WTC11 (cell line): ENCODE results near the gene TBL1Y. TPM values are rescaled to one million over a fixed set of nuclear protein-coding genes. Genes with fewer than 3 reads are reported as not detected.

ENCODE experiments used
- ATAC-seq: fragments of 200-7000 bp; cut with Tn5 transposase; 2 replicates; pipeline ENCODE4 v1.10.0; 2021; ENCODE audit warnings: mild to moderate bottlenecking, moderate library complexity
- CTCF ChIA-PET: fragments of 300-600 bp; sonication (Branson Sonifier 250); formaldehyde crosslinking; loops from one replicate; lab custom pipeline; 2021; ENCODE audit warnings: antibody characterized with exemption; lab: Charles Lee
- POLR2A ChIA-PET: fragments of 350-600 bp; sonication (Branson Sonifier 250); formaldehyde crosslinking; loops from one replicate; lab custom pipeline; 2021; ENCODE audit warnings: antibody characterized with exemption; lab: Charles Lee
- DNase-seq: peaks from one replicate; pipeline ENCODE4 v3.0.0; 2021; ENCODE audit warnings: low spot score
- H3K27ac Mint-ChIP-seq: 2 replicates; pipeline ENCODE4 v1.8.0; 2021; ENCODE audit warnings: mixed read lengths
- H3K27me3 Mint-ChIP-seq: 2 replicates; pipeline ENCODE4 v1.8.0; 2021; ENCODE audit warnings: low read depth, mild to moderate bottlenecking, moderate library complexity, mixed read lengths
- H3K36me3 Mint-ChIP-seq: 2 replicates; pipeline ENCODE4 v1.8.0; 2021; ENCODE audit warnings: mixed read lengths
- H3K4me1 Mint-ChIP-seq: 2 replicates; pipeline ENCODE4 v1.8.0; 2022; ENCODE audit warnings: mixed read lengths
- H3K4me3 Mint-ChIP-seq: 2 replicates; pipeline ENCODE4 v1.8.0; 2021; ENCODE audit warnings: mild to moderate bottlenecking, moderate library complexity, mixed read lengths
- H3K9me3 Mint-ChIP-seq: 2 replicates; pipeline ENCODE4 v1.8.0; 2021; ENCODE audit warnings: mixed read lengths
- ATF1 ChIP-seq: sonication (generic); formaldehyde crosslinking; IDR thresholded peaks from 2 replicates; pipeline ENCODE4 v1.8.1; 2023; ENCODE audit warnings: mild to moderate bottlenecking, moderate library complexity, missing genetic modification reagents
- CREB1 ChIP-seq: sonication (generic); formaldehyde crosslinking; IDR thresholded peaks from 2 replicates; pipeline ENCODE4 v1.8.0; 2023; ENCODE audit warnings: mild to moderate bottlenecking, missing genetic modification reagents
- CREM ChIP-seq: sonication (generic); formaldehyde crosslinking; IDR thresholded peaks from 2 replicates; pipeline ENCODE4 v1.8.1; 2022; ENCODE audit warnings: mild to moderate bottlenecking, missing genetic modification reagents, moderate library complexity
- ESRRA ChIP-seq: sonication (generic); formaldehyde crosslinking; IDR thresholded peaks from 2 replicates; pipeline ENCODE4 v1.8.1; 2022; ENCODE audit warnings: mild to moderate bottlenecking, missing genetic modification reagents, borderline replicate concordance
- FOXJ3 ChIP-seq: sonication (generic); formaldehyde crosslinking; IDR thresholded peaks from 2 replicates; pipeline ENCODE4 v1.9.0; 2021; ENCODE audit warnings: missing genetic modification reagents, mild to moderate bottlenecking, borderline replicate concordance
- FOXP1 ChIP-seq: sonication (generic); formaldehyde crosslinking; IDR thresholded peaks from 2 replicates; pipeline ENCODE4 v1.8.0; 2022; ENCODE audit warnings: missing genetic modification reagents, mild to moderate bottlenecking, moderate library complexity, borderline replicate concordance
- GABPB1 ChIP-seq: sonication (generic); formaldehyde crosslinking; IDR thresholded peaks from 2 replicates; pipeline ENCODE4 v1.8.1; 2023; ENCODE audit warnings: mild to moderate bottlenecking, missing genetic modification reagents
- GTF2I ChIP-seq: fragments of 250-450 bp; sonication (Bioruptor Pico); conservative IDR thresholded peaks from 2 replicates; pipeline ENCODE4 v1.4.0; 2021; ENCODE audit warnings: mild to moderate bottlenecking
- JAZF1 ChIP-seq: fragments of 250-450 bp; sonication (Bioruptor Pico); IDR thresholded peaks from 2 replicates; pipeline ENCODE4 v1.9.0; 2021; ENCODE audit warnings: moderate library complexity, mild to moderate bottlenecking, inconsistent platforms
- NFYB ChIP-seq: sonication (generic); formaldehyde crosslinking; conservative IDR thresholded peaks from 2 replicates; pipeline ENCODE4 v1.8.0; 2022; ENCODE audit warnings: low read depth, missing genetic modification reagents
- NR1H2 ChIP-seq: sonication (generic); formaldehyde crosslinking; IDR thresholded peaks from 2 replicates; pipeline ENCODE4 v1.9.0; 2021; ENCODE audit warnings: mild to moderate bottlenecking, moderate library complexity, missing genetic modification reagents
- NR2C2 ChIP-seq: sonication (generic); formaldehyde crosslinking; IDR thresholded peaks from 2 replicates; pipeline ENCODE4 v1.8.0; 2022; ENCODE audit warnings: mild to moderate bottlenecking, missing genetic modification reagents
- OVOL2 ChIP-seq: fragments of 250-450 bp; sonication (Bioruptor Pico); IDR thresholded peaks from 2 replicates; pipeline ENCODE4 v1.9.0; 2021; ENCODE audit warnings: mild to moderate bottlenecking, borderline replicate concordance
- RELA ChIP-seq: sonication (generic); formaldehyde crosslinking; IDR thresholded peaks from 2 replicates; pipeline ENCODE4 v1.8.1; 2022; ENCODE audit warnings: missing genetic modification reagents, mild to moderate bottlenecking, borderline replicate concordance
- RORB ChIP-seq: fragments of 250-450 bp; sonication (Bioruptor Pico); IDR thresholded peaks from 2 replicates; pipeline ENCODE4 v1.9.0; 2021; ENCODE audit warnings: mild to moderate bottlenecking
- SOX15 ChIP-seq: fragments of 250-450 bp; sonication (Bioruptor Pico); IDR thresholded peaks from 2 replicates; pipeline ENCODE4 v1.9.0; 2021; ENCODE audit warnings: mild to moderate bottlenecking
- SP1 ChIP-seq: sonication (generic); formaldehyde crosslinking; conservative IDR thresholded peaks from 2 replicates; pipeline ENCODE4 v1.8.1; 2022; ENCODE audit warnings: missing genetic modification reagents
- ZNF138 ChIP-seq: sonication (generic); formaldehyde crosslinking; conservative IDR thresholded peaks from 2 replicates; pipeline ENCODE4 v1.8.1; 2022; ENCODE audit warnings: mild to moderate bottlenecking, moderate library complexity, missing genetic modification reagents
- ZNF416 ChIP-seq: fragments of 250-450 bp; sonication (Bioruptor Pico); IDR thresholded peaks from 2 replicates; pipeline ENCODE4 v1.9.0; 2021; ENCODE audit warnings: mild to moderate bottlenecking, inconsistent platforms
- ZNF671 ChIP-seq: fragments of 250-450 bp; sonication (Bioruptor Pico); IDR thresholded peaks from 2 replicates; pipeline ENCODE4 v1.8.0; 2021; ENCODE audit warnings: mild to moderate bottlenecking
- total RNA-seq: library from RNA; stranded (reverse); gene quantifications from 3 replicates; pipeline ENCODE4 v1.2.3, GENCODE V29; 2021
- TF ChIP-seq, protein P1 (sequence below): sonication (generic); formaldehyde crosslinking; IDR thresholded peaks from 2 replicates; pipeline ENCODE4 v1.8.0; 2023; ENCODE audit warnings: missing genetic modification reagents, mild to moderate bottlenecking, borderline replicate concordance
- TF ChIP-seq, protein P2 (sequence below): sonication (generic); formaldehyde crosslinking; IDR thresholded peaks from 2 replicates; pipeline ENCODE4 v1.8.1; 2023; ENCODE audit warnings: mild to moderate bottlenecking, missing genetic modification reagents
- TF ChIP-seq, protein P3 (sequence below): sonication (generic); formaldehyde crosslinking; IDR thresholded peaks from 2 replicates; pipeline ENCODE4 v1.8.1; 2023; ENCODE audit warnings: mild to moderate bottlenecking, missing genetic modification reagents, borderline replicate concordance
- TF ChIP-seq, protein P4 (sequence below): sonication (generic); formaldehyde crosslinking; IDR thresholded peaks from 2 replicates; pipeline ENCODE4 v1.8.1; 2022; ENCODE audit warnings: mild to moderate bottlenecking, moderate library complexity, missing genetic modification reagents
- TF ChIP-seq, protein P5 (sequence below): sonication (generic); formaldehyde crosslinking; IDR thresholded peaks from 2 replicates; pipeline ENCODE4 v1.8.1; 2023; ENCODE audit warnings: mild to moderate bottlenecking, missing genetic modification reagents
- TF ChIP-seq, protein P6 (sequence below): sonication (generic); formaldehyde crosslinking; IDR thresholded peaks from 2 replicates; pipeline ENCODE4 v1.8.1; 2023; ENCODE audit warnings: mild to moderate bottlenecking, missing genetic modification reagents, moderate library complexity

TBL1Y gene
- total RNA-seq, 1 experiment from 2014 or later = not detected

DNA sequence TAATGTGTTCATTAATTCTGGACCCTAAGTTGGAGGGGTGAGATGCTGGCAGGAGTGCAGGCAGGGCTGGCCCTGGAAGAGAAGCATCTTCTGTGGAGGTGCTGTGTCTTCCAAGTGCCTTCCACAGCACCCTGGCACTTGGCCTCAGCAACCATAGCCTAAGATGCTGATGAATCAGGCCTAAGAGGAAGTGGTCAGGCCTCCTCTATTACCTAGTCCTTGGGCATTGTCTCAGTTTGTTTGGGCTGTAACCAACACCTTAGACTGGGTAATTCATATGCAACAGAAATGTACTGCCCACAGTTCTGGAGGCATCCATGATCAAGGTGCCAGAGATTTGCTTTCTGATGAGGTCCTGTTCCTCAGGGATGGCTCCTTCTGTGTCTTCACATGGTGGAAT is 128.5 kb downstream of the TBL1Y start:
- CTCF ChIA-PET = no interaction called here

DNA sequence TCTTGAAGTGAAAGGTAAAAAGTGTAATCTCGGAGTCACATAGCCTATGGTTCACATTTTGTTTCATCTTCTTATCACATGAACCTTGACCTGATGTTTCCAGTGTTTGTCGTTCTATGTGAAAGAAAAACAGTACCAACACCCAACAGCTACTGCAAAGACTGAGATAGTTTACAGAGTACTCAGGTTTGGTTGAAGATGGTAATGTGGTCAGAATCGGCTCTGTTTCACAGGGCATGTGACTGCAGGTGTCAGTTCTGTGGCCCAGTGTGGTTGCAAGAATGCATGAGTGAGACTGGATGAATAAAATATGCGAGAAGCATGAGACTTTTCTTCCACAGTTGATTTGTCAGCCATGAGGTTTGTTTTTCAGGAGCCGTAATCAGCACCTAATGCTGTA is 130.2 kb downstream of the TBL1Y start:
- Mint-ChIP-seq H3K36me3 (no peaks in the 10 kb centered on the region), H3K4me3 (no peak overlapping the region), H3K27ac (no peak overlapping the region), H3K9me3 (no peaks in the 10 kb centered on the region), H3K27me3 (no peaks in the 10 kb centered on the region), H3K4me1 (no peaks in the 10 kb centered on the region)
- CTCF ChIA-PET = no interaction called here
- DNase-seq = no peak
- ATAC-seq = no peak
- TF ChIP-seq ATF1 (CRISPR knock-in tag) (no peak), FOXP1 (CRISPR knock-in tag) (no peak), ZNF416 (no peak), RORB (no peak), FOXJ3 (no peak), CREM (CRISPR knock-in tag) (no peak), ZNF671 (CRISPR knock-in tag) (no peak), RELA (CRISPR knock-in tag) (no peak), SP1 (CRISPR knock-in tag) (no peak), GTF2I (CRISPR knock-in tag) (no peak), ZNF138 (CRISPR knock-in tag) (no peak)
- TF ChIP-seq, protein P1, sequence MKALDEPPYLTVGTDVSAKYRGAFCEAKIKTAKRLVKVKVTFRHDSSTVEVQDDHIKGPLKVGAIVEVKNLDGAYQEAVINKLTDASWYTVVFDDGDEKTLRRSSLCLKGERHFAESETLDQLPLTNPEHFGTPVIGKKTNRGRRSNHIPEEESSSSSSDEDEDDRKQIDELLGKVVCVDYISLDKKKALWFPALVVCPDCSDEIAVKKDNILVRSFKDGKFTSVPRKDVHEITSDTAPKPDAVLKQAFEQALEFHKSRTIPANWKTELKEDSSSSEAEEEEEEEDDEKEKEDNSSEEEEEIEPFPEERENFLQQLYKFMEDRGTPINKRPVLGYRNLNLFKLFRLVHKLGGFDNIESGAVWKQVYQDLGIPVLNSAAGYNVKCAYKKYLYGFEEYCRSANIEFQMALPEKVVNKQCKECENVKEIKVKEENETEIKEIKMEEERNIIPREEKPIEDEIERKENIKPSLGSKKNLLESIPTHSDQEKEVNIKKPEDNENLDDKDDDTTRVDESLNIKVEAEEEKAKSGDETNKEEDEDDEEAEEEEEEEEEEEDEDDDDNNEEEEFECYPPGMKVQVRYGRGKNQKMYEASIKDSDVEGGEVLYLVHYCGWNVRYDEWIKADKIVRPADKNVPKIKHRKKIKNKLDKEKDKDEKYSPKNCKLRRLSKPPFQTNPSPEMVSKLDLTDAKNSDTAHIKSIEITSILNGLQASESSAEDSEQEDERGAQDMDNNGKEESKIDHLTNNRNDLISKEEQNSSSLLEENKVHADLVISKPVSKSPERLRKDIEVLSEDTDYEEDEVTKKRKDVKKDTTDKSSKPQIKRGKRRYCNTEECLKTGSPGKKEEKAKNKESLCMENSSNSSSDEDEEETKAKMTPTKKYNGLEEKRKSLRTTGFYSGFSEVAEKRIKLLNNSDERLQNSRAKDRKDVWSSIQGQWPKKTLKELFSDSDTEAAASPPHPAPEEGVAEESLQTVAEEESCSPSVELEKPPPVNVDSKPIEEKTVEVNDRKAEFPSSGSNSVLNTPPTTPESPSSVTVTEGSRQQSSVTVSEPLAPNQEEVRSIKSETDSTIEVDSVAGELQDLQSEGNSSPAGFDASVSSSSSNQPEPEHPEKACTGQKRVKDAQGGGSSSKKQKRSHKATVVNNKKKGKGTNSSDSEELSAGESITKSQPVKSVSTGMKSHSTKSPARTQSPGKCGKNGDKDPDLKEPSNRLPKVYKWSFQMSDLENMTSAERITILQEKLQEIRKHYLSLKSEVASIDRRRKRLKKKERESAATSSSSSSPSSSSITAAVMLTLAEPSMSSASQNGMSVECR (CRISPR knock-in tag) = no peak
- TF ChIP-seq, protein P2, sequence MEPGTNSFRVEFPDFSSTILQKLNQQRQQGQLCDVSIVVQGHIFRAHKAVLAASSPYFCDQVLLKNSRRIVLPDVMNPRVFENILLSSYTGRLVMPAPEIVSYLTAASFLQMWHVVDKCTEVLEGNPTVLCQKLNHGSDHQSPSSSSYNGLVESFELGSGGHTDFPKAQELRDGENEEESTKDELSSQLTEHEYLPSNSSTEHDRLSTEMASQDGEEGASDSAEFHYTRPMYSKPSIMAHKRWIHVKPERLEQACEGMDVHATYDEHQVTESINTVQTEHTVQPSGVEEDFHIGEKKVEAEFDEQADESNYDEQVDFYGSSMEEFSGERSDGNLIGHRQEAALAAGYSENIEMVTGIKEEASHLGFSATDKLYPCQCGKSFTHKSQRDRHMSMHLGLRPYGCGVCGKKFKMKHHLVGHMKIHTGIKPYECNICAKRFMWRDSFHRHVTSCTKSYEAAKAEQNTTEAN (CRISPR knock-in tag) = no peak
- POLR2A ChIA-PET = no interaction called here

More for the DNA sequence above, 128.5 kb downstream of the TBL1Y start:
- Mint-ChIP-seq H3K27me3 (no peaks in the 10 kb centered on the region), H3K4me1 (no peaks in the 10 kb centered on the region), H3K36me3 (no peaks in the 10 kb centered on the region), H3K27ac (no peak overlapping the region), H3K4me3 (no peak overlapping the region), H3K9me3 (no peaks in the 10 kb centered on the region)
- POLR2A ChIA-PET = no interaction called here
- no peak for ATAC-seq
- TF ChIP-seq, protein P3, sequence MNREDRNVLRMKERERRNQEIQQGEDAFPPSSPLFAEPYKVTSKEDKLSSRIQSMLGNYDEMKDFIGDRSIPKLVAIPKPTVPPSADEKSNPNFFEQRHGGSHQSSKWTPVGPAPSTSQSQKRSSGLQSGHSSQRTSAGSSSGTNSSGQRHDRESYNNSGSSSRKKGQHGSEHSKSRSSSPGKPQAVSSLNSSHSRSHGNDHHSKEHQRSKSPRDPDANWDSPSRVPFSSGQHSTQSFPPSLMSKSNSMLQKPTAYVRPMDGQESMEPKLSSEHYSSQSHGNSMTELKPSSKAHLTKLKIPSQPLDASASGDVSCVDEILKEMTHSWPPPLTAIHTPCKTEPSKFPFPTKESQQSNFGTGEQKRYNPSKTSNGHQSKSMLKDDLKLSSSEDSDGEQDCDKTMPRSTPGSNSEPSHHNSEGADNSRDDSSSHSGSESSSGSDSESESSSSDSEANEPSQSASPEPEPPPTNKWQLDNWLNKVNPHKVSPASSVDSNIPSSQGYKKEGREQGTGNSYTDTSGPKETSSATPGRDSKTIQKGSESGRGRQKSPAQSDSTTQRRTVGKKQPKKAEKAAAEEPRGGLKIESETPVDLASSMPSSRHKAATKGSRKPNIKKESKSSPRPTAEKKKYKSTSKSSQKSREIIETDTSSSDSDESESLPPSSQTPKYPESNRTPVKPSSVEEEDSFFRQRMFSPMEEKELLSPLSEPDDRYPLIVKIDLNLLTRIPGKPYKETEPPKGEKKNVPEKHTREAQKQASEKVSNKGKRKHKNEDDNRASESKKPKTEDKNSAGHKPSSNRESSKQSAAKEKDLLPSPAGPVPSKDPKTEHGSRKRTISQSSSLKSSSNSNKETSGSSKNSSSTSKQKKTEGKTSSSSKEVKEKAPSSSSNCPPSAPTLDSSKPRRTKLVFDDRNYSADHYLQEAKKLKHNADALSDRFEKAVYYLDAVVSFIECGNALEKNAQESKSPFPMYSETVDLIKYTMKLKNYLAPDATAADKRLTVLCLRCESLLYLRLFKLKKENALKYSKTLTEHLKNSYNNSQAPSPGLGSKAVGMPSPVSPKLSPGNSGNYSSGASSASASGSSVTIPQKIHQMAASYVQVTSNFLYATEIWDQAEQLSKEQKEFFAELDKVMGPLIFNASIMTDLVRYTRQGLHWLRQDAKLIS = no peak
- TF ChIP-seq NR1H2 (CRISPR knock-in tag) = no peak
- no peak for TF ChIP-seq ZNF671 (CRISPR knock-in tag)
- no peak for TF ChIP-seq FOXP1 (CRISPR knock-in tag)
- no peak for TF ChIP-seq CREB1 (CRISPR knock-in tag)
- TF ChIP-seq, protein P4, sequence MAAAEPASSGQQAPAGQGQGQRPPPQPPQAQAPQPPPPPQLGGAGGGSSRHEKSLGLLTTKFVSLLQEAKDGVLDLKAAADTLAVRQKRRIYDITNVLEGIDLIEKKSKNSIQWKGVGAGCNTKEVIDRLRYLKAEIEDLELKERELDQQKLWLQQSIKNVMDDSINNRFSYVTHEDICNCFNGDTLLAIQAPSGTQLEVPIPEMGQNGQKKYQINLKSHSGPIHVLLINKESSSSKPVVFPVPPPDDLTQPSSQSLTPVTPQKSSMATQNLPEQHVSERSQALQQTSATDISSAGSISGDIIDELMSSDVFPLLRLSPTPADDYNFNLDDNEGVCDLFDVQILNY (CRISPR knock-in tag) = no peak
- no peak for TF ChIP-seq CREM (CRISPR knock-in tag)
- TF ChIP-seq SOX15 (CRISPR knock-in tag) = no peak
- TF ChIP-seq OVOL2 (CRISPR knock-in tag) = no peak
- no peak for TF ChIP-seq JAZF1 (CRISPR knock-in tag)
- TF ChIP-seq GABPB1 = no peak
- TF ChIP-seq, protein P5, sequence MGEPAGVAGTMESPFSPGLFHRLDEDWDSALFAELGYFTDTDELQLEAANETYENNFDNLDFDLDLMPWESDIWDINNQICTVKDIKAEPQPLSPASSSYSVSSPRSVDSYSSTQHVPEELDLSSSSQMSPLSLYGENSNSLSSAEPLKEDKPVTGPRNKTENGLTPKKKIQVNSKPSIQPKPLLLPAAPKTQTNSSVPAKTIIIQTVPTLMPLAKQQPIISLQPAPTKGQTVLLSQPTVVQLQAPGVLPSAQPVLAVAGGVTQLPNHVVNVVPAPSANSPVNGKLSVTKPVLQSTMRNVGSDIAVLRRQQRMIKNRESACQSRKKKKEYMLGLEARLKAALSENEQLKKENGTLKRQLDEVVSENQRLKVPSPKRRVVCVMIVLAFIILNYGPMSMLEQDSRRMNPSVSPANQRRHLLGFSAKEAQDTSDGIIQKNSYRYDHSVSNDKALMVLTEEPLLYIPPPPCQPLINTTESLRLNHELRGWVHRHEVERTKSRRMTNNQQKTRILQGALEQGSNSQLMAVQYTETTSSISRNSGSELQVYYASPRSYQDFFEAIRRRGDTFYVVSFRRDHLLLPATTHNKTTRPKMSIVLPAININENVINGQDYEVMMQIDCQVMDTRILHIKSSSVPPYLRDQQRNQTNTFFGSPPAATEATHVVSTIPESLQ (CRISPR knock-in tag) = no peak
- TF ChIP-seq, protein P6, sequence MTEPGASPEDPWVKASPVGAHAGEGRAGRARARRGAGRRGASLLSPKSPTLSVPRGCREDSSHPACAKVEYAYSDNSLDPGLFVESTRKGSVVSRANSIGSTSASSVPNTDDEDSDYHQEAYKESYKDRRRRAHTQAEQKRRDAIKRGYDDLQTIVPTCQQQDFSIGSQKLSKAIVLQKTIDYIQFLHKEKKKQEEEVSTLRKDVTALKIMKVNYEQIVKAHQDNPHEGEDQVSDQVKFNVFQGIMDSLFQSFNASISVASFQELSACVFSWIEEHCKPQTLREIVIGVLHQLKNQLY (CRISPR knock-in tag) = no peak
- TF ChIP-seq NR2C2 (CRISPR knock-in tag) = no peak
- no peak for TF ChIP-seq NFYB
- TF ChIP-seq ESRRA (CRISPR knock-in tag) = no peak
- no peak for DNase-seq
